Panc1 (cell line): ENCODE measurements around the gene DVL2.
A peak's percentile ranks its signal among the peaks of the same experiment; 100 is the strongest.

Experiments used
- CTCF ChIP-seq: fragments of 450-650 bp; IDR thresholded peaks from 2 replicates; pipeline ENCODE4 v1.5.1; 2017; ENCODE audit warnings: mild to moderate bottlenecking
- POLR2AphosphoS5 ChIP-seq: IDR thresholded peaks from 2 replicates; pipeline ENCODE4 v1.6.1; 2012; ENCODE audit warnings: mild to moderate bottlenecking, low read depth, low read length, moderate library complexity
- REST ChIP-seq, 2 experiments: IDR thresholded peaks; 2 replicates each; pipeline ENCODE4 v1.6.1; 2011 to 2012; ENCODE audit warnings: low read depth in 2 of 2, control low read depth in 1 of 2, low read length in 1 of 2, mild to moderate bottlenecking in 1 of 2, moderate library complexity in 1 of 2; ENCODE audit not compliant: insufficient read depth in 1 of 2
- SIN3A ChIP-seq: IDR thresholded peaks from 2 replicates; pipeline ENCODE4 v1.6.1; 2012; ENCODE audit warnings: low read depth, mild to moderate bottlenecking, low read length, moderate library complexity, borderline replicate concordance; ENCODE audit not compliant: insufficient read depth
- TCF7L2 ChIP-seq: IDR thresholded peaks from 2 replicates; pipeline ENCODE4 v1.6.1; 2011; ENCODE audit warnings: mild to moderate bottlenecking, low read depth, low read length, inconsistent platforms

GRCh38 chr17:7237761-7238419 is 3.6 kb upstream of the DVL2 start:
- TF ChIP-seq TCF7L2 (no peak), CTCF (no peak), SIN3A (peak; percentile 55; the same call in 1 of the 2 replicates), POLR2AphosphoS5 (peak; percentile 61; the same call in 1 of the 2 replicates), REST (IDR thresholded peaks at IDR 0.05; ENCODE audit: insufficient read depth in 1 of 2, low read depth in 2 of 2, low read length in 1 of 2) (no peak)
